Inflammatory macrophage treated with lipopolysaccharide for 1 hour (primary cell): ENCODE measurements around the gene LRRC45.

Experiments used
- DNase-seq, 2 donors: peaks; one replicate each; pipeline ENCODE4 v3.0.0-alpha.2; 2020 to 2022

The LRRC45 gene

DNA sequence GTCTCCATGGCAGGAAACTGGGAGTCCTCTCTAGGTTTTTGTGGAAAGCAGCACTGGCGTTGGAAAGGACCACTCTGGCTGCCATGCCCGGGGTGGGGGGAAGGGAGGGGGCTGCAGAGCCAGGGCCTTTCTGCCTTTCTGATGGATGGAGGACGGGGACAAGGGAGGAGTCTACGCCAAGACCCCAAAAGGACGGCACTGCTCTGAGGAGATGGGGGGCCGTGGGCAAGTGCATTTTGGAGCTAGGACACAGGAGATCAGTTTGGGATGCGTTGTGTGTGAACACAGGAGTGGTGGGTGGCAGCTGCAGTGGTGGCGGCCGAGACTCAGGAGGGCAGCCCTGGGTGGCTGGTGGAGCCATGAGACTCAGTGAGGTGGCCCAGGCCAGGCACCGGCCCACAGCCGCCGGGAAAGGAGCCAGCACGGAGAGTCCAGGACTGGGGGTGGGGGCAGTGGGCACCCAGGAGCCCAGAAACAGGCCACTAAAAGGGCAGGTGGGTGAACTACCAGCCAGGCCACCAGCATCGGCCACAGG is 2.5 kb upstream of the LRRC45 start:
- DNase-seq: no peak

DNA sequence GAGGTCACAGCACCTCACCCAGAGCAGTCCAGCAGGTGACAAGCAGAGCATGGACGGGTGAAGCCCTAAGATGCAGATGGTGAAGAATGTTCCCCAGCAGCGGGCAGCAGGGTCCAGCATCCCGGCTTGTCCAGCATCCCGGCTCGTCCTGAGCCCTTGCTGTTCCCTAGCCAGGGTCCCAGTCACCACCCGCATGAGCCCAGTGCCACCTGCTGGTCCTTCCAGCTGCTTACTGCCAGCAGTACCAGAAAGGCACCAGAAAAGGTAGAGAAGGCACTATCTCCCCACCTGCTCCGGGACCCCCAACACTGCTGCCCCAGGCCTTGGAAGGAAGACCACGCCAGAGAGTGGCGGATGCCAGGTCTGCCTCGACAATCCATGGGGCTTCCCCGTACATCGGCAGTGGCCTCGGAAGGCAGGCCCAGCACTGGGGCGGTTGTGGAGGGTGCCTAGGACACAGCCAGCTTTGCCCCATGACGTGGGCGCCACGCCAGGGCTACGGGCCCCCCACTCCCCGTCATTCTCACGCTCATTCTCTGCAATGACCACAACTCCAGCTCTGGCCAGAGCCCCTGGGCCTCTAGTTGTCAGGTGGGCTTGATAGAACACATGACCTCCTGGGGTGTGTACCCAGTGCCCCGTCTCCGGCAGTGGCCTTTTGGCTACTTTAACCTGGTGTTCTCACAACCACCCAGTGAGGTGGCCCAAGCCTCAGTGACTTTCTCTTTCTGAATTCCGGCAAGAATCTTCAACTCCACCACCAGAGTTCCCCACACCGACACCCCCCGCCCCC is 1.8 kb upstream of the LRRC45 start:
- DNase-seq: peak; percentile 42 to 59

DNA sequence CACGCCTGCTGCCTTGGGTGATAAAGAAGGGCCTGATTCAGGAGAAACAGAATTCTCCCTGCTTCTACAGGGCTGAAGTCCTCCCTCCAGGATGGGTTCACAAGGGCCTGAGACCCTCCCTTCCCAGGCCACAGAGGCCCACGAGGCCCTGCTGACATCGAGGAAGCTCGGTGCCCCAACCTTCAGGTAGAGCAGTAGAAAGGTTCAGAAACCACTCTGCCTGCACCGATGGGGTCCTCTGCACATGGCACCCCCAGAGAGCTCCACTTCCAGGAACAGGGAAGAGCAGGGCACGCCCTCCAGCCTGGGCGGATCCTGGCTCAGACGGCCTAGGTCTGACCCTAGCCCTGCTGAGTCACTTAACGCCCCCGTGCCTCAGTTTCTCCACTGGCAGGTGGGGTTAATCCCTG is 1.2 kb upstream of the LRRC45 start:
- no peak for DNase-seq

DNA sequence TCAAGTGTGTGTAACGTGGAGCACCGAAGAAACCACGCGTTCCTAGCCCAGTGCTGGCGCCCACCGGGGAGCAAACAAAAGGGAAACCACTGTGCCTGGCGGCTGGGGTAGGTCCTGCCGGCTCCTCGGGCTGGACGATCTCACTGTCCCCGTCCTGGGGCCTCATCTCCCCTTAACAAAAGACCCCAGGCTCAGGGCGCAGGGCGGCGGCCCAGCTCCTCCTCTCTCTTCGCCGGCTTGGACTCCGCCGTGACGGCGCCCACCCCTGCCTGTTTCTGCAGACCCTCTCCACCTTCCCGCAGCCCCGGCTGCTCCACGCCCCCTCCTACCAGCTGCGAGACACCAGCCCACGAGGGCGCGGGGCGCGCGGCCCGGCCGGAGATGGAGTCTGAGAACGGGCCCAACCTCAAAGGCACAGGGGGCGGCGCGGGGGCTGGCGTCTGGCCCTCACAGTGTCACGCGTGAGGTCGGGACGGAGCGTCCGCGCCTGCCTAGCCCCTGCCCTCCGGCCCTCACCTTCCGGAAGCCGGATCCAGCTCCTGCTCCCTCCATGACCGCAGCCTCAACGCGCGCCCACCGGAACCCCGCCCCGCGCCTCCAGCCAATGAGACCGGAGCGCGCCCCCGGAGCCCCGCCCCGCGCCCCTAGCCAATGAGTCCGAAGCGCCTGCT is 660 bp upstream of the LRRC45 start, which contains the start of gene CENPX:
CENPX (minus strand) TSS at position 569 of the 671 bp plus-strand sequence; CDS start at position 552, 17 bp downstream.
- no peak for DNase-seq

DNA sequence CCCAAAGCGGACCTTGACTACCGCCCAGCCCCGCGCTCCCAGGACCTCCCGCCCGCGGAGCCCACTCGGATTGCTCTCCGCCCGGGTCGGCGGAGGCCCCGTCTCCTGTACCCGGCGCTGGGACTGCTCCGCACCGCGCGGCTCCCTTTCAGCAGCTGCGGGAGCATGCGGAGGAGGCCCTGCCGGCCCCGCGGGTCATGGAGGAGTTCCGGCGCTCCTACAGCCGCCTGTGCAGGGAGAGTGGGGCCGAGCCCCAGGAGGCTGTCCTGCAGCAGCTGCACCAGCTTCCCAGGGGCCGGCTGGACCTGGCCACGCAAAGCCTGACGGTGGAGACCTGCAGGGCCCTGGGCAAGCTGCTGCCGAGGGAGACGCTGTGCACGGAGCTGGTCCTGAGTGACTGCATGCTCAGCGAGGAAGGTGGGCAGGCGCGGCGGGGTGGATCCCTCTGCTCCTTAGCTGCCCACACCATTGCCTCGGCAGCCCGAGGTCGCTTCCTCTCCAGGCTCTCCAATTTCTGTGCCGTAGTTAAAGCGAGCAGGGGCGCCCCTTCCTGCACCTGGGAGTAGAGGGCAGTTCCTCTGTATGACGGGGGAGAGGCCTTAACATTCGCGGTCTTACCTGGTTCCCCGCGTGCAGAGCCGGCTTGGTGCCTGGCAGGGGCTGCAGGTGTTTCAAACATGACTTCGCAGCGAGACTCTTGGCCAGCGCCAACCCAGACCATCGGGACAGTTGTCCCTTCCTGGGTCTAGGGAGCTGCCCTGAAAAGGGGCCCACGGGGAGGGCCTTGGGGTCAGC is 539 bp downstream of the LRRC45 start:
- peak in 1 of 2 donors; percentile 30 for DNase-seq

GRCh38 chr17:82024859-82025258 is 1.8 kb downstream of the LRRC45 start:
- DNase-seq: no peak

- DNase-seq: no peak
Measured at GRCh38 chr17:82025401-82026107, 2.4 kb downstream of the LRRC45 start.

GRCh38 chr17:82028246-82028645 is 5.1 kb downstream of the LRRC45 start:
- DNase-seq: no peak

GRCh38 chr17:82028966-82029365 is 5.9 kb downstream of the LRRC45 start:
- DNase-seq: no peak

- DNase-seq: no peak
Measured at GRCh38 chr17:82029391-82029790, 6.3 kb downstream of the LRRC45 start.

GRCh38 chr17:82029990-82030469 is 6.9 kb downstream of the LRRC45 start:
- no peak for DNase-seq

- peak; percentile 69 to 77 for DNase-seq
Measured at GRCh38 chr17:82030470-82031302, 7.6 kb downstream of the LRRC45 start.

- no peak for DNase-seq
Measured at GRCh38 chr17:82031303-82031884, 8.3 kb downstream of the LRRC45 start, which contains the start of gene RAC3. Gene RAC3, plus strand, starts transcription at chr17:82031678. Its CDS starts 84 bp downstream, at chr17:82031762.

GRCh38 chr17:82031885-82032627 is 9.0 kb downstream of the LRRC45 start:
- DNase-seq: no peak

GRCh38 chr17:82033359-82034085 is 10.4 kb downstream of the LRRC45 start:
- no peak for DNase-seq

DNA sequence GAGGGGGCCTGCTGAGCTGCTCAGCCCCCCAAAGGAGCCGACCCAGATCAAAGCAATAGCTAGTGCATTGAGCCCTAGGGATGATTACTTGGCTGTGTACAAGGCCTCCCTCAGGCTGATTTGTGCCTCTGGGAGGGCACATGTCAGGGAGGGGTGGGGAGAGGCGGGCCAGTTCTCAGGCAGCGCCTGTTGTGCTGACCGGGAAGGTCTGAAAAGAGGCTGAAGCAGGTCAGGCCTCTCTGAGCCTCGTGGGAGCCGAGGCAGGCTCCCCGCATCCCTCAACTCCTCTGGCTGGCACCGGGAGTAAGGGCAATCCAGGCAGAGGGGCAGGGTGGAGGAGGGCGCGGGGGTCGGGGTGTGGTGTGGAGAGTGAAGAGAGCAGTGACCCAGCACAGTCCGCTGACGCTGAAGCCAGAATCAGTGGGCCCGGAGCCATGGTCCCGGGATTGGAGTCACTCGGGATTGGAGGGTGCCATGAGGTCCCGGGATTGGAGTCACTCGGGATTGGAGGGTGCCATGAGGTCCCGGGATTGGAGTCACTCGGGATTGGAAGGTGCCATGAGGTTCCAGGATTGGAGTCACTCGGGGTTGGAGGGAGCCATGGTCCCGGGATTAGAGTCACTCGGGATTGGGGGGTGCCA is 11.4 kb downstream of the LRRC45 start:
- no peak for DNase-seq

GRCh38 chr17:82035488-82035887 is 12.4 kb downstream of the LRRC45 start:
- DNase-seq: no peak

DNA sequence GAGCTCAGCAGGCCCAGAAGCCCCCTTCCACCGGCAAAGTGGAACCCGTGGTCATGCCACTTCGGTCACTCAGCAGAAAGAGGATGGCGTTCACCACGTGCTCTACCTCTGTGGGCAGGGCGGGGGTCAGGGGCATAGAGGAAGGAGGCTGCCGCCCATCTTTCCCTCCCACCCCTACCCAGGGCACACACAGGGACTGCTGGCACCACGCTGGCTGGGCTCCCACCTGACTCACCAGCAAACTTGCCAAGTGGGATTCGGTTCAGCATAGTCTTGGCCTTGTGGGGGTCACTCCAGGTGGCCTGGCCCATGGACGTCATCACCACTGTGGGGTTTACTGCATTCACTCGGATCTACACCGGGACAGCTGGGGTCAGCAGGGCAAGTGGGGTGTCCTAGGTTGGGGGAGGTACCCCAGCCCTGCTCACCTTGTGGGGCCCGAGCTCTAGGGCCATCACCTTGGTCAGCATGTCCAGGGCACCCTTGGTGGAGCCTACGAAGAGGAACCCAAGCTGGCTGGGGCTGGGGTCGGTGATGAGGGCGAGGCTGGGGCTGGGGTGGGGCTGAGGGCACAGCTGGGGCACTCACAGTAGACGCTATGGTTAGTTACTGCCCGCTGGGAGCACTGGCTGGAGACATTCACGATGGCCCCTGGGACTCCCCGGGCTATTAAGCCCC is 13.0 kb downstream of the LRRC45 start:
- DNase-seq: no peak
